Type B pancreatic cell (in vitro differentiated cells): ENCODE data around the gene POU5F1. TPM values are rescaled to one million over a fixed set of nuclear protein-coding genes. Genes with fewer than 3 reads are reported as not detected.
A peak's percentile ranks its signal among the peaks of the same experiment; 100 is the strongest.

ENCODE experiments used
- DNase-seq: peaks from one replicate; pipeline ENCODE4 v3.0.0; 2021; ENCODE audit warnings: mixed read lengths; ENCODE audit not compliant: unreplicated experiment; ENCODE audit errors: extremely low spot score
- H3K27ac Mint-ChIP-seq: 2 replicates; pipeline ENCODE4 v1.8.0; 2021; ENCODE audit warnings: mild to moderate bottlenecking, mixed read lengths
- H3K27me3 Mint-ChIP-seq: 2 replicates; pipeline ENCODE4 v1.8.0; 2021; ENCODE audit warnings: mixed read lengths
- H3K36me3 Mint-ChIP-seq: 2 replicates; pipeline ENCODE4 v1.8.0; 2021; ENCODE audit warnings: mixed read lengths
- H3K4me1 Mint-ChIP-seq: one replicate; pipeline ENCODE4 v1.8.0; 2021; ENCODE audit warnings: mixed read lengths; ENCODE audit not compliant: unreplicated experiment
- H3K4me3 Mint-ChIP-seq: 2 replicates; pipeline ENCODE4 v1.8.0; 2021; ENCODE audit warnings: mild to moderate bottlenecking, mixed read lengths
- H3K9me3 Mint-ChIP-seq: 2 replicates; pipeline ENCODE4 v1.8.0; 2021; ENCODE audit warnings: mixed read lengths
- total RNA-seq: library from RNA; stranded (reverse); gene quantifications from 2 replicates; pipeline ENCODE4 v1.2.1, GENCODE V29; 2021; ENCODE audit warnings: low replicate concordance
- TF ChIP-seq, protein P1 (sequence below): fragments of 200-600 bp; sonication (generic); conservative IDR thresholded peaks from 2 replicates; pipeline ENCODE4 v1.5.0; 2021; ENCODE audit warnings: antibody characterized with exemption, mild to moderate bottlenecking

POU5F1 gene
- total RNA-seq, 1 donor from 2014 or later: not detected

DNA sequence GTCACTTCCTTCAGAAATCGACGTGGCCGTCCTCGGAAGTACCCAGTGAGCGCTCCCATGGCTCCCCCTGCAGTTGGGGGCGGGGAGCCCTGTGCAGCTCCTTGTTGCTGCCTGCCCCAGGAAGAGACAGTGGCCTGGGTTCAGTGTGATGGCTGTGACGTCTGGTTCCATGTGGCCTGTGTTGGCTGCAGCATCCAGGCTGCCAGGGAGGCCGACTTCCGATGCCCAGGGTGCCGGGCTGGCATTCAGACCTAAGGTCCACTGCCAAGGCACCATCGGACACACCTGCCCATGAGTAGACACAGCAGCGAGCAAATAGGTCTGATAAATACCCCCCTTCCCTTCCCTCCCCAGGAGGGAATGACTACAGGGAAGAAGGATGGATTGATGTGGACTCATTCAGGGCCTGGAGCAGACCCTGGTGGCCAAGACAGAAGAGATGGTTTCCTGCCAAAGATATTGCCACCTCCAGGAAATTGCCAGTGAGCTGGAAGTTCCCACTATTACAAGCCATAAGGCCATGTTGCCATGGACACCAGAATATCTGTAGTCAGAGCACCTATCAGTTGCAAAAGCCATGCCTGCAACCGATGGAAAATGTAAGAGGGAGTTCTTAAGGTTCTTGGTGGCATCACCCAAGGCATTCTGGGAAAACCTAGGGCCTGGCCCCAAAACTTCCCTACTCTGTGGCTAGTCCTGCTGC is 7.9 kb downstream of the POU5F1 start:
- Mint-ChIP-seq H3K36me3 (peaks cover 4% of the 10 kb centered on the region), H3K27ac (no peak overlapping the region), H3K4me3 (no peak overlapping the region), H3K4me1 (peaks cover 13% of the 10 kb centered on the region), H3K27me3 (no peaks in the 10 kb centered on the region), H3K9me3 (no peaks in the 10 kb centered on the region)
- DNase-seq: no peak
- TF ChIP-seq, protein P1, sequence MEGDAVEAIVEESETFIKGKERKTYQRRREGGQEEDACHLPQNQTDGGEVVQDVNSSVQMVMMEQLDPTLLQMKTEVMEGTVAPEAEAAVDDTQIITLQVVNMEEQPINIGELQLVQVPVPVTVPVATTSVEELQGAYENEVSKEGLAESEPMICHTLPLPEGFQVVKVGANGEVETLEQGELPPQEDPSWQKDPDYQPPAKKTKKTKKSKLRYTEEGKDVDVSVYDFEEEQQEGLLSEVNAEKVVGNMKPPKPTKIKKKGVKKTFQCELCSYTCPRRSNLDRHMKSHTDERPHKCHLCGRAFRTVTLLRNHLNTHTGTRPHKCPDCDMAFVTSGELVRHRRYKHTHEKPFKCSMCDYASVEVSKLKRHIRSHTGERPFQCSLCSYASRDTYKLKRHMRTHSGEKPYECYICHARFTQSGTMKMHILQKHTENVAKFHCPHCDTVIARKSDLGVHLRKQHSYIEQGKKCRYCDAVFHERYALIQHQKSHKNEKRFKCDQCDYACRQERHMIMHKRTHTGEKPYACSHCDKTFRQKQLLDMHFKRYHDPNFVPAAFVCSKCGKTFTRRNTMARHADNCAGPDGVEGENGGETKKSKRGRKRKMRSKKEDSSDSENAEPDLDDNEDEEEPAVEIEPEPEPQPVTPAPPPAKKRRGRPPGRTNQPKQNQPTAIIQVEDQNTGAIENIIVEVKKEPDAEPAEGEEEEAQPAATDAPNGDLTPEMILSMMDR: no peak

- no peak overlapping the region for H3K27ac Mint-ChIP-seq
- no peaks in the 10 kb centered on the region for H3K27me3 Mint-ChIP-seq
- H3K9me3 Mint-ChIP-seq: no peaks in the 10 kb centered on the region
- H3K4me1 Mint-ChIP-seq: peaks cover 21% of the 10 kb centered on the region
- no peak for DNase-seq
- H3K36me3 Mint-ChIP-seq: peaks cover 4% of the 10 kb centered on the region
- TF ChIP-seq, protein P1: no peak
- H3K4me3 Mint-ChIP-seq: no peak overlapping the region
These were observed 9.0 kb downstream of the POU5F1 start for GRCh38 chr6:31161216-31162126.

GRCh38 chr6:31158863-31159855 is 11.3 kb downstream of the POU5F1 start:
- H3K9me3 Mint-ChIP-seq: no peaks in the 10 kb centered on the region
- peak overlapping the region; percentile 94 for H3K4me3 Mint-ChIP-seq
- H3K27me3 Mint-ChIP-seq: no peaks in the 10 kb centered on the region
- TF ChIP-seq, protein P1: no peak
- peaks cover 21% of the 10 kb centered on the region for H3K4me1 Mint-ChIP-seq
- H3K27ac Mint-ChIP-seq: peak overlapping the region; percentile 81
- peaks cover 7% of the 10 kb centered on the region for H3K36me3 Mint-ChIP-seq
- no peak for DNase-seq

GRCh38 chr6:31158140-31158862 is 12.2 kb downstream of the POU5F1 start, which contains the start of gene TCF19:
TSS of gene TCF19 (plus strand) at chr6:31158589. CDS start at chr6:31159470, 881 bp downstream.
- Mint-ChIP-seq H3K27ac (peak within 1 kb of the TSS; percentile 81), H3K36me3 (peaks cover 7% of the 10 kb centered on the region), H3K27me3 (no peaks in the 10 kb centered on the region)

More at GRCh38 chr6:31158140-31158862, 12.2 kb downstream of the POU5F1 start, which contains the start of gene TCF19:
- TF ChIP-seq, protein P1: no peak
- peak; percentile 98 for DNase-seq
- Mint-ChIP-seq H3K9me3 (no peaks in the 10 kb centered on the region), H3K4me3 (peak within 1 kb of the TSS; percentile 94), H3K4me1 (peaks cover 21% of the 10 kb centered on the region)
